HG03280 (cell line): ENCODE measurements around the gene MOCS1.

Source experiments
- ATAC-seq: cut with Tn5 transposase; IDR thresholded peaks from one replicate; pipeline ENCODE4 v1.9.1; 2021; ENCODE audit warnings: mild to moderate bottlenecking, moderate library complexity; ENCODE audit not compliant: unreplicated experiment

MOCS1 gene

DNA sequence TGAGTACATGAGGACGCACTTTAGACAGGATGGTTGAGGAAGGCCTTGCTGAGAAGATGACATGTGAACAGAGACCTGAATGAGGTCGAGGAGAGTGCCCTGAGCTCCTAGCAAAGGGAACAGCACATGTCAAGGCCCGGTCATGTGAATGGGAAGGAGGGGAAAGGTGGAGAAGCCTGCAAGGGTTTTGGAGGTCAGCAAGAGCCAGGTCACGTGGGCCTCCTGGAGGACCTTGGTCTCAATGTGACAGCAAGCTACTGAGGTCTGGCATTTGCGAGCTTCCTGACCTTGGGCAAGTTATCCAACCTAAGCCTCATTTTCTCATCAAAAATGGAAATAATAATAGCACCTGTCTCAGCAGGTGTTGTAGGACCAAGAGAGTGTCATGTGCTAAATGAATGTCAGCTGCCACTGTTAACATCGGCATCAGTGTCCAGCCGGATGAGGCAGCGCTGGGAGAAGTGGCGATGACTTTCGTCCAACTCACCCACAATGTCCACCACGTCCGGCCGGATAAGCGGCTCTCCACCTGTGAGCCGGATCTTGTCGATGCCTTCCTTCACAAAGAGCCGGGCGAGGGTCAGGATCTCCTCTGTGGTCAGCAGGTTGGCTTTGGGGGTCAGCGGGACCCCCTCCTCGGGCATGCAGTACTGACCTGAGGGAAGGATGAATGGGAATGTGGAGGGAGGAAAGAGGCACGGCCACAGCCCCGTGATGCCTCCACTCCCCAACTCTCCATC is 8.9 kb downstream of the MOCS1 start:
- ATAC-seq: no peak

DNA sequence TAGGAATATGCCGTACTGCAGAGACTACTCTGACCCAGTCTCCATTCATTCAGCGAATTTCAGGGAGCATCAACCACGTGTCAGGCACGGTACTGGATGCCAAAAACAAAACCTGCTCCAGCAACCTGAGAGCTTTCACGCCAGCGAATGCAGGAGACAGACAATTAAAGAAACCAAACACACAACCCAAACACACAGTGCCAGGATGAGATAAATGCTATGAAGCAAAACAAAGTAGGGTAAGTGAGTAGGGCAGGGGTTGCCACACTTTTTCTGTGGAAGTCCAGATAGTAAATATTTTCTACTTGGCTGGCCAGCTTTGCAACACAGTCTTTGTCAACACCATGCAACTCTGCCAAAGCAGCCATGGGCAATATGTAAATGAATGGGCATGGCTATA is 10.0 kb downstream of the MOCS1 start:
- no peak for ATAC-seq

DNA sequence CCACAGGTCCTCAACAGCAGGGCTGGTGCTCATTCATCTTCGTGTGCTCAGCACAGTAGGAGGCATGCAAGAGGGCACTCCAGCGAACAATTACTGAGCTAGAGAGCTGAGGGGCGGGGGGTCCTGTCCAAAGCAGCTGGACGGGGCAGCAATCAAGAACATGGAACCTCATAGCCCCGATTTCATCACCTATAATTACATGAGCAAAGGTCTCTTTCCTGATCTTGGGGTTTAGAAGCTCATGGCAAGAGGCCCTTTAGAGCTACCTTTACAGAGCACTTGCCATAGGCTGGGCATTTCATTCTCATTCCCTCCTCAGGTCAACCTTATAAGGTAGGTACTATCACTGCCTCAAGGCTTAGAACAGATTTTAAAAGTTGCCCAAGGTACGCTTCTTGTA is 10.4 kb downstream of the MOCS1 start:
- no peak for ATAC-seq

DNA sequence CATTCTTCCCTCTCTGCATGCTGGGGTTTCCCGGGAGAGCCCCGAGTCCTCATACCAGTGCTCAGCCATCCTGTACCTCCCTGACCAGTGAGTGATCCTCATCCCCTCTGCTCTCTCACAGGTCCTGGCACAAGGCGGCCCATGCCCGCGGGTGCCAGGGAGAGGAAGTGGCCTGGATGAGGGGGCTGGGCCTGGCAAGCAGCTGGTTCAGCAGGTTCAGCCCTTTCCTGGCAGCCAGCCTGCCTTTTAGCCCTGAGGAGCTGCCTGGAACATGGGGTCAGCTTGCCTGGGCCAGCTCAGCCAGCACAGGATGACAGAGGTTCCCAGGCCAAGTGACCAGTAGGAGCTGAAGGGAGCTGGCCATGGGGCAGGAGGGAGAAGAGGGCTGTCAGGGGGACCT is 10.9 kb downstream of the MOCS1 start:
- no peak for ATAC-seq

DNA sequence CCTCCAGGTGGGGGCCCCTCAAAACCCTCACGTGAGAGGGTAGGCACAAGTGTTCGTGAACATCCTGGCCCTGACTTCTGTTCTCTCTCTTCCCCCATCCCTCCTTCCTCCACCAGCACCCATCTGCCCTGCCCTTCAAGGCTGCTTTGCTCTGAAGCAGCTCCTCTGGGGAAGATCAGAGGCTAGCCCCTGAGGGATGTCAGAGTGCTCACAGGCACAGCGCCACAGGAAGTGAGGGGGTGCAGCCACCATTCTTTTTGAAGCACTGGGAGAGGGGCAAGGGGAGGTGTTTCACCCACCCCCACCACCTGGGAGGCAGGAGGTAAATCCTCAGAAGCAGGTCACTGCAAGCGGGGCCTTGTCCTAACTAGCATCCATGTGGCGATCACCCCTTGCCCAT is 11.4 kb downstream of the MOCS1 start:
- no peak for ATAC-seq

DNA sequence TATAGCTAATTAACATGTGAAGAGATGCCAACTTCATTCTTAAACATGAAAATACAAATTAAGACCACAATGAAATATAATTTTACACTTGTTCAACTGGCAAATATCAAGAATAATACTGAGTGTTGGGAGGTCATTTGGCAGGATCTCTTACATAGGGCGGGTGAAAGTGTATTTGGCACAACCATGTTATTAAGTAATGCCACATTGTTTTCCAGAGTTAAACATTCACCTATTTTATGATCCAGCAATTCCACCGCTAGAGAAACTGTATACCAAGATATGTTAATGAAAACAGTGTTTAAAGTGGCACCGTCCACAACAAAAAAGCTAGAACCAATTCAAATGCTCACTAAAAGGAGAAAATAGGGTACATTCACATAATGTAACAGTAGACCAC is 14.1 kb downstream of the MOCS1 start:
- ATAC-seq: no peak

DNA sequence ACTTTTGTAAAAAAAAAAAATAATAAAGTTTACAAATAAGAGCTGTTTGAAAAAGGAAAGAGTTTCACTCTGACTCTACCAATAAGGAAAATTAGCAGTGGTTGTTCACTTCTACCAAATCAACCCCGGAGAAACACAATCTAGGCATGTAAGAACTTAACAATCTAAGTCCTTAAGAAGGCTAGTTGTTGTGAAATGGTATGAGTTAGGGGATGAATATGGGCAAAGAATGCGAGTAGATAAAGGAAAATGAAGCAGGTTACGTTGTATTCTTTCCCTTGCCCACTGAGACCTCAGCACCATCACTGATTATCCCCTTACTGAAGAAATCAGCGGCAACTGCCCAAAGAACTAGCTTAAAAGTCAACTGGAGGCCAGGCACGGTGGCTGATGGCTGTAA is 15.4 kb downstream of the MOCS1 start:
- no peak for ATAC-seq

DNA sequence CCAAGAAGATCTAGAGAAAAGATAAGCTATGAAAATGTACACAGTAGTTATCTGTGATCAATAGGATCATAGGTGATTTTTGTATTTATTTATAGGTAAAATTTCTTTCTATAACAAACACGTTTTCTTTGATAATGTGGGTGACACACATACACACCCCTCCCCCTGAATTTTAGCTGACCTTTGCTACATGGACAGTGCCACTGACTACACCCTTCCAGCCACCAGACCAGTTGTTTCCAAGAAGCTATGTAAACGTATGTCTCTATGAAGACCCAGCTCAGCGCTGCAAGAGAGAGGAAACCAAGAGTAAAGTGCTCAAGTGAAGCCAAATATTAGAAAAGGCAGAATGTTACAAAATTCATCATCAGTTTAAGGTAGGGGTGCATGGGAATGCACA is 16.3 kb downstream of the MOCS1 start:
- no peak for ATAC-seq

DNA sequence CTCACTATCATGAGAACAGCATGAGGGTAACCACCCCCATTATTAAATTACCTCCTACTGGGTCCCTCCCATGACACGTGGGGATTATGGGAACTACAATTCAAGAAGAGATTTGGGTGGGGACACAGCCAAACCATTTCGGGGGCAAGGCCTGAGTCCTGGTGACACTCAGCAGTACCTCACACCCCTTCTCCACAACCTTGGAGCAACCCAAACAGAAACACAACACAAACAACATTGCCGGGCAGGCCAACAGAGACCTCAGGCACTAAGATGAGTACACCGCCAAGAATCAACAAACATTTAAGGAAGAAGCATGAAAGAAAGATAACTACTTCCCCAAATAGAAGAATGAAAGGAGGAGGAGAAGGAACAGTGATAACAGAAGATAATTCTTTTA is 16.9 kb downstream of the MOCS1 start:
- ATAC-seq: no peak

DNA sequence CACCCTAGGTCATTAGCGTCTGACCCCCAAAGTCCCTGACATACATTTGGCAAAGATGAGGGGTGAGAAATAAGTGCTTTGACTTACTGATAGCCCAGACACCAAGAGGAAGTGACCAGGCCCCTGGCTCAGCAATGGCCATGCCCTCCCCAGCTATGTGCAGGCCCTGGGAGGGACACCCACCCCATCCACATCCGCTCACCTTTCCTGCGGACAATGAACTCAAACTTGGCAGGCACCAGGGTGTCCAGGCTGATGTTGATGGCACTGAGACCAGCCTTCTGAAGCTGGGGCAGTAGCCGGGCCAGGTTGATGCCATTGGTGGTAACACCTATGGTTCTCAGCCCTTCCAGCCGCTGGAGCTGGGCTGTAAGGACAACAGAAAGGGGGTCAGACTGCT is 18.4 kb downstream of the MOCS1 start:
- no peak for ATAC-seq

DNA sequence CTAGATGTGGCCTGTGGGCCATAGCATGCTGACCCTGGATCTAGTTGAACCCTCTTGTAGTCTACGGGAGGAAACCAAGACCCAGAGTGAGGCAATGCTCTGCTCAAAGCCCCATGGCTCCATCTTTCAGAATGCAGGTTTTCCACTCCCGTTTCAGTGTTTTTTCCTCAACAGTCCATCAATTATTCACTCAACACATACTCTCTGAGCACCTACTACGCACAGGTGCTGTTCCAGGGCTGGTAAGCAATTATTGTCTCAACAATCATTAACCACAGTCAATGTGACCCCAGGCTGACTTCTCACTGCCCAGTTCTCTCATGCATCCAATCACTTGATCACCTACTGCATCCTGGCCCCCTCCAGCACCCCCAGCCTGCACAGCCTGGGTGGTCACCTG is 20.0 kb downstream of the MOCS1 start:
- ATAC-seq: no peak

DNA sequence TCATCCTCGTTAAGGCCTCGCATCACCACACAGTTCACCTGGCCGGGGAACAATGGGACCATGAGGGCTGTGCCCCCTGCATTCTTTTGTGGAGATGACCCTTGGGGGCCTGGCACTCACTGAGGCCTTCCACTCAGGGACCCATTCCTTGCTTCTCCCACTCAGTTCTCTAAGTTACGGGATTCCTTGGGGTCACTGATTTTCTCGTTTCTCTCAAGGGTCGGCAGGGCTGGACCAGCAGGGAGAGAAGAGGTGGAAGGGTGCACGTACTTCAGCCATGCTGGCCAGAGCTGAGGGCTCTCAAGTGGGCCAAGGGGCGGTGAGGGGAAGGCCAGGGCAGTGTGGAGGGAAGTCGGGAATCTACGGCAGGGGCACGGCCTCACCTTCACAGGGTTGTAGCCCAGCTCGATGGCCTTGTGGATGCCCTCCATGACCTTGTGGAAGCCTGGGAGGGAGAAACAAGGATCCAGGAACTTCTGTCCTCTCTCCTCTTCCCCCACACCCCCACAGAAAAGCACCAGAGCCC is 20.8 kb downstream of the MOCS1 start:
- no peak for ATAC-seq

DNA sequence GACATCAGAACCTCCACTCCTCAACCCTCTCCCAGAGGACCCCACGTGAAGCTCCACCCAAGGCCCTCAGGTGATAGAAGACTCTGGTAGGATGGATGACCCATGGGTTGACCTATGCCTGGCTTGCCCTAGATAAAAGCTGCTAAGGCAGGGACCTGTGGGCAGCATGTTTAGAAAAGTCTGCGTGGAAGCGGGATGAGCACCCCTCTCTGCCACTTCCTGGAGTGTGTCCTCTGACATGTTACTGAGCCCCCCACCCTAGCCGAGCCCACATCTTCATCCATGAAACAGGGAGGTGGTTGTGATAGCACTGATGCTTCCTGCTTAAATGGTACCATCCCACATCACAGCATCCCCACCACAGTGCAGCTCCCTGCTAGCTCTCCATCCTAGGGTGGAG is 21.8 kb downstream of the MOCS1 start:
- no peak for ATAC-seq

DNA sequence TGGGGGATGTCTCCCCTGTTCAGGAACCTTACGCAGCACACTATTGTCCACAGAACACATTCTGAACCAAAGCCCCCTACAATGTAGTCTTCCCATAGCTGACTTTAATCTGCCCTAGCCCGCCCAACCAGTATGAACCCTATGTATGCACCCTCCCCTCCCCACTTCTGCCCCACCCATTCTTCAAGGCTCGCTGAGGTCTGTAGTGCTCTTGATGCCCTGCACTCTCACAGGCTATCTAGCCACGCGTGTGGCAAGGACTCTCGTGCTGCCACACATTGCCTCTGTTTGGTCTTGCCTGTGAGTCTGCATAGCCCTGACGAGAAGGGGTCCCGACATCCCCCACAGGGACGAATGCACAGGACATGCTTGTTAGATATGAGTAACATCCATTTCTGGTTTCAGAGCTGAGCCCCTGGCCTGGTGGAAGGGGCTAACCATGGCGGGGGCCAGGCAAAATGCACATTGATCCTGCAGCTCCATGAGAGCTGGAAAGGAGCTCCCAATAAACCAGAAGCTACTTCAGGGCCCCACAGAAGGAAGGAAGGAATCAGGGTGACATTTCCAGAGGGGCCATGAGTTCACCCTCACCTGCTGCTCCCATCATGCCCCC is 22.6 kb downstream of the MOCS1 start:
- ATAC-seq: no peak

DNA sequence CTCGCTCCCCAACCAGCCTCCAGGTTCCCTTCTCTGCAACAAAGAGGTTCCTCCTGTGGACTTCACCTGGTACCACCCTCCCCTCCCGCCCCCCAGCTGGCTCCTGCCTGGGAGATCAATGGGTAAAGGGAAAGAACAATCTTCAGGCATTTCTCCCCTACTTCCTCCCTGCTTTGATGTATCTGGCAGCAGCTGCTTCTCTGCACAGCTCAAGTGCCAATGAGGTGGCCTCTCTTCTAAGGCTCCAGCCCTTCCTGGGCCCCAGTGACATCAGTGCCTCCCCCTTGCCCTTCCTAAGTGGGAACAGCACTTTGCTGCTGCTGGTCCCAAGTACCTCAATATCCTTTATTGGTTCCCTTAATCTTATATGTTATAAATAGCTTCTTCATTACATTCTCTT is 23.5 kb downstream of the MOCS1 start:
- ATAC-seq: no peak

DNA sequence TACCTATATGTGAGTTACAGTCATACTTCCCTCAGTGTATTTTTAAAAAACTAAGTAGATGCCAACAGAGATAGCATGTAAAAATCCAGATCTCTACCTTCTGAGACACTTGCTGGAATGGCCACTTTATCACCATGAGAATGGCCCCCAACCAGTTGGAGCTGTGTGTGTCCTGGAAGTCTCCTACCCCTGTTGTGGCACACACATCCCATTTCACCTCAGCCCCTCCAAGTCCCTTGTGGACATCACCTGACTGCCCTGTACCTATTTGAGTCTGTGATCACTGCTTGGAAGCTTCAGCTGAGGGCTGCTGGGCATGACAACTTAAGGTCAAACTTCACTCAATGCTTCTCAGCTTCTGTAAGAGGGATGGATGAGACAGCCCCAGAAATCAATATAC is 24.1 kb downstream of the MOCS1 start:
- no peak for ATAC-seq

DNA sequence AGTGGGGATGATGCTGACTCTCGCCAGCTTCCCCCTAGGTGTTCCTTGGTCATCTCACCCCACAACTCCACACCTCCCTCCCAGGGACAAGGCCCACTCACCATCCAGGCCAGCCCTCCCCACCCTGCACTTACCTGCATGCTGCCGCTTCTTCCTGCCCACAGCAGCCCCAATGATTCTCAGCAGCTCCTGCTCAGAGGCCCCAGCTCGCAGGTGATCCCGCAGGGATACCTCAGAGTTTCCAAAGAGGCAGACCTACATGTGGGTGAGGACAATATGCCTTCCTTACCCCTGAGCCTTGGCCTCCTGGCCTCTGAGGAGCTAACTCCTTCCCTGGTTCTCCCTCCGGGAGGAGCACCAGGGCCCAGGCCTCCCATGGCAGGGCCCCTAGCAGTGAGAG is 24.6 kb downstream of the MOCS1 start:
- no peak for ATAC-seq

DNA sequence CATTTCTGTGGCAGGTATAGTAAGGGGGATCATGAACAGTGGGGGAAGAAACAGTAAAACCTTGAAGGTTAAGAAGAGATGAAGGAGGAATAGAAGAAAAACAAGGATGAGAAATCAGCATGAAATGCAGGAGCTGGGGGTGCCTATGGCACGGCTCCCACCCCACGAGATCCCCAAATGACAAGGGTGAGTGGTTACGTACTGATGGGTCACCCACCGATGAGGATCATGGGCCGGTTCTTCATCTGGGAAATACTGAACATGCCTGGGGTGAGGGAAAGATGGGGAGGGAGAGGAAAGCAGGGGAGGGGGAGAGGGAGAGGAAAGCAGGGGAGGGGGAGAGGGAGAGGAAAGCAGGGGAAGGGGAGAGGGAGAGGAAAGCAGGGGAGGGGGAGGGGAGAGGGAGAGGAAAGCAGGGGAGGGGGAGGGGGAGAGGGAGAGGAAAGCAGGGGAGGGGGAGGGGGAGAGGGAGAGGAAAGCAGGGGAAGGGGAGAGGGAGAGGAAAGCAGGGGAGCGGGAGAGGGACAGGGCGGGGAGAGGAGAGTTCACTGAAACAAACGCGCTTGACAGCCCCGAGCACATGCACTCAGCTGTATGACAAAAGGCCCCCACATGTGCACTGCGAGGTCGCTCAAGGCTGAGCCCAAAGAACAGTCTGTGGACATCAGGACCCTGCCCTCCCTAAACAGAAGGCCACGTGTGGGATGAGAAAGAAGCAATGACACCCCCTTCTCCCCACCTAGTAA is 25.3 kb downstream of the MOCS1 start:
- ATAC-seq: no peak

DNA sequence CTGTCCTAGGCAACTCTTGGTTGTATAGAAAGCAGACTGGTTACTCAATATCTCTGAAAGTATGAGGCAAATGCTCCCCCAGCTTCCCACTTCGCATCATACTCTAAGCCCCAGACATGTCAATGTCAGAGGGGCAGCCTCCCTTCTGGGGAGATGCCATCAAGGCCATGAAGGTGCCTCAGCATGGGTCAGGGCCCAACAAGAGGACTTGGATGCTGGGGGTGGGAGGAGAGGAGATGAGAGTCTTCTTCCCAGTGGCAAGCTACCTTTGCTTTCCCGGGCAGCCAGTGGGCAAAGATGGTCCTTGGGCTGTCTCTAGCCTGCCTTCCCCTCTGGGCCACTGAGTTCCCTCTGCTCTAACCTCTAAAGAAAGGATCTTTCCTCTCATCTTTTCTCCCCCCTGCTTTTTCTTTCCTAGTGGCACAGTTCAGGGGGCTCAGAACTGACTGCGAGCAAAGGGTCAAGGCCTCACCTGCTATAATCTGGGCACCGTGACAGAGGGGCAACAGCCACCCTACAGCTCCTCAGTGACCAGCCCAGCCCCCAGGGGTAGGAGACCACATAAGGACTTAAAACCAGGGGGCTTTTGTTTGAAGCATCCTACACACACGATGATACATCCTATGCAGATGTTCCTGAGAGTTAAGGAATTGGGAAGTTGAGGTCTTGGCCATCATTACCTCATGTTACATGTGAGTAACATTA is 26.2 kb downstream of the MOCS1 start:
- ATAC-seq: no peak

DNA sequence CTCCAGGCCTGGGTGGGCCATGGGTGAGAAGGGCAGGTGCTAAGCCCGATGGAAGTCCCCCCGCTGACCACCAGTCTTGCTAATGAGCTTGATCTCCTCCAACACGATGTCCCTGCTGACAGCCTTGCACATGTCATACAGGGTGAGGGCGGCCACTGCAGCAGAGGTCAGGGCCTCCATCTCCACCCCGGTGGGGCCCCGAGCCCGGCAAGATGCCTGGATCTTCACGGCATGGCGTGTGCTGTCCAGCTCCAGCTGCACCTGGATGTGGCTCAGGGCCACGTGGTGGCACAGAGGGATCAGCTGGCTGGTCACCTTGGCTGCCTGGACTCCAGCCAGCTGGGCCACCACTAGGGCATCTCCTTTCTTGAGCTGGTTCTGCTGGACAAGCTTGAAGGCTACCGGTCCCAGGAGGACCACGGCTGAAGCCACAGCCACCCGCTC is 27.9 kb downstream of the MOCS1 start:
- ATAC-seq: no peak

DNA sequence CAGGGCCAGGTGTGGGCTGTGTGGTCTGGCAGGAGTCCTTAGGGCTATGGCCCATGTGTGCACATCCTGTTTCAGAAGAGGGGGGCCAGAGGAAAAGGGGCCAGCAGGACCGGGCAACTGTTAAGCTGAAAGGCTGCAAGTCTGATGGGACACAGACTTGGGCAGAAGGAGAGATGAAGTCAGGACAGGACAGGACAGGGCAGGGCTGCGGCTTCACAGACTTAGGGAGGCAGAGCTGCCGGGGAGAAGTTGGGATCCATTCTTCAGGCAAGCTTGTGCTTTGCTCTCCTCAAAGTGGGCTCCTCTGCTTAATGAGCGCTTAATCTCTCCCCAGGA is 28.7 kb downstream of the MOCS1 start:
- ATAC-seq: no peak
